Activated CD4-positive, CD25-positive, alpha-beta regulatory T cell treated with anti-CD3 and anti-CD28 coated beads, Interleukin-2, amount 50 U/mL, for 16 hours (primary cell): ENCODE results near the gene CYP2S1.
"Not testable (repeated sequence)": the region's sequence is repeated elsewhere in the genome, so short reads cannot be mapped to it uniquely, and the experiment has no call there.

Experiments used
- DNase-seq: peaks from one replicate; pipeline ENCODE4 v3.0.0-alpha.2; 2020; ENCODE audit warnings: low read depth, low spot score

CYP2S1 gene, protein sequence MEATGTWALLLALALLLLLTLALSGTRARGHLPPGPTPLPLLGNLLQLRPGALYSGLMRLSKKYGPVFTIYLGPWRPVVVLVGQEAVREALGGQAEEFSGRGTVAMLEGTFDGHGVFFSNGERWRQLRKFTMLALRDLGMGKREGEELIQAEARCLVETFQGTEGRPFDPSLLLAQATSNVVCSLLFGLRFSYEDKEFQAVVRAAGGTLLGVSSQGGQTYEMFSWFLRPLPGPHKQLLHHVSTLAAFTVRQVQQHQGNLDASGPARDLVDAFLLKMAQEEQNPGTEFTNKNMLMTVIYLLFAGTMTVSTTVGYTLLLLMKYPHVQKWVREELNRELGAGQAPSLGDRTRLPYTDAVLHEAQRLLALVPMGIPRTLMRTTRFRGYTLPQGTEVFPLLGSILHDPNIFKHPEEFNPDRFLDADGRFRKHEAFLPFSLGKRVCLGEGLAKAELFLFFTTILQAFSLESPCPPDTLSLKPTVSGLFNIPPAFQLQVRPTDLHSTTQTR

GRCh38 chr19:41192574-41193429 is at the start of gene CYP2S1:
CYP2S1 (plus strand) TSS chr19:41193219; CDS start chr19:41193265, 46 bp downstream.
- DNase-seq, result no peak

DNA sequence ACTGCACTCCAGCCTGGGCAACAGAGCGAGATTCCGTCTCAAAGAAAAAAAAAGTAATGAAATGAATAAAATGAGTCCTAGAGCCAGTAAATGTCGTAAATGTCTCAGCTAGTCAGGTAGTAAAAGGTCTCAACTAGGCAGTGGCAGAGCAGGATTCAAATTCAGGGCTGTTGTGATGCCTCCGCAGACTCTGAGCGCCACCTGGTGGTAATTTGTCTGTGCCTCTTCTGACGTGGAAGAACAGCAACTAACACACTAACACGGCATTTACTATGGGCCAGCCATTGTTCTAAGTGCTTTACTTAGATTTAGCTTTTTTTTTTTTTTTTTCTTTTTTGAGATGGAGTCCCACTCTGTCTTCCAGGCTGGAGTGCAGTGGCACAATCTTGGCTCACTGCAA is 48.6 kb upstream of the CYP2S1 start:
- peak; percentile 80 for DNase-seq

DNA sequence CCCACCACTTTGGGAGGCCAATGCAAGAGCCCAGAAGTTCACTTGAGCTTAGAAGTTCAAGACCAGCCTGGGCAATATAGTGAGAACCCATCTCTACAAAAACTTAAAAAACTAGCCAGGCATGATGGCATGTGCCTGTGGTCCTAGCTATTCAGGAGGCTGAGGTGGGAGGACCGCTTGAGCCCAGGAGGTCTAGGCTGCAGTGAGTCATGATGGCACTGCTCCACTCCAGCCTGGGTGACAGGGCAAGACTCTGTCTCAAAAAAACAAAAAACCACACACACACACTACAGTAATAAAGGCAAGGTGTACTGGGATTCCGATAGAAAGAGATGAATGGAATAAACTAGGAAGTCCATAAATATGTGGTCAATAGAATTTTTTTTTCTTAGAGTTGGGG is 43.2 kb upstream of the CYP2S1 start:
- no peak for DNase-seq

GRCh38 chr19:41150986-41151385 is 42.0 kb upstream of the CYP2S1 start:
- DNase-seq, result not testable (repeated sequence)

GRCh38 chr19:41154060-41154459 is 39.0 kb upstream of the CYP2S1 start:
- no peak for DNase-seq

- no peak for DNase-seq
Observed at GRCh38 chr19:41156207-41156606, 36.8 kb upstream of the CYP2S1 start.

- DNase-seq, result no peak
Observed at GRCh38 chr19:41159881-41160280, 33.1 kb upstream of the CYP2S1 start.

- DNase-seq, result no peak
Observed at GRCh38 chr19:41161903-41162302, 31.1 kb upstream of the CYP2S1 start.

GRCh38 chr19:41166944-41167804 is 25.8 kb upstream of the CYP2S1 start:
- no peak for DNase-seq

GRCh38 chr19:41172297-41173164 is 20.5 kb upstream of the CYP2S1 start:
- no peak for DNase-seq

- no peak for DNase-seq
Observed at GRCh38 chr19:41174297-41174928, 18.6 kb upstream of the CYP2S1 start.

DNA sequence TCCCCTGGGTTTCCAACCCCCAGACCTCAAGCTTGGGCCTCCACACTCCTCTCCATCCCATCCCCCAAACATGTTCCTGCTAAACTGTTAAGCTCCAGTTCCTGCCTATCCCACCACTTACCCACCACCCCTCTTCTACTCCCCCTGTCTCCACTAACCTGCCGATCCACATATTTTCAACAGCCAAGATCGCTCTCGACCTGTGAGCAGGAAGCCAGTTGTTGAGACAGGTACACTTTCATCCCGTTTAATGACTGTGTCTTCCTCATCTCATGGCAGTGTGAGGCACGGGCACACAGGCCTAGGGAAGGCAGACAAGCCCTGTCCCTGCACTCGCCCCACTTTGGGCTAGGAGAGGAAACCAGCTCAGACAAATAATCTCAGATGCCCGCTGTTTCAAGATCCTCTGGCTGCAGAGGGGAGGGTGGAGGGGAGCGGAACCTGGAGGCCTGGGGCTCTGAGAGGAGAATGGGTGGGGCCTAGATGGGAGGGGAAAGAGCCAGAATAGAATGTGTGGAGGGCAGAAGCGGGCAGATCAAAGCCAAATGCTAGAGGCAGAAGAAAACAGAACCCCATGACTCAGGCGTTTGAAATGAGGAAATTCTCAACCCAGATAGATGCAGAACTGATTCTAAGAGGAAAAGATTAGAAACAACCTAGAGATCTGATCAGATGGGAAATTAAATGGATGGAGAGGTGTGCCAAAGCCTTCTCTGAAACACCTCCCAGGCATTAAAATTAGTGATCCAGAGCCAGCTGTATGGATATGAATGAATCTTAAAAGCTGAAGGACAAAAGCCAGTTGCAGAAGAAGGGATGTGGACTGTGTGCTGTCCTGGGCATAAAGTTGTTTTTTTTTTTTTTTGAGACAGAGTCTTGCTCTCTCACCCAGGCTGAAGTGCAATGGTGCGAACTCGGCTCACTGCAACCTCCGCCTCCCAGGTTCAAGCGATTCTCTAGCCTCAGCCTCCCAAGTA is 16.9 kb upstream of the CYP2S1 start:
- no peak for DNase-seq

- DNase-seq, result not testable (repeated sequence)
Observed at GRCh38 chr19:41180173-41180572, 12.8 kb upstream of the CYP2S1 start.

- no peak for DNase-seq
Observed at GRCh38 chr19:41186971-41187883, 5.8 kb upstream of the CYP2S1 start.

DNA sequence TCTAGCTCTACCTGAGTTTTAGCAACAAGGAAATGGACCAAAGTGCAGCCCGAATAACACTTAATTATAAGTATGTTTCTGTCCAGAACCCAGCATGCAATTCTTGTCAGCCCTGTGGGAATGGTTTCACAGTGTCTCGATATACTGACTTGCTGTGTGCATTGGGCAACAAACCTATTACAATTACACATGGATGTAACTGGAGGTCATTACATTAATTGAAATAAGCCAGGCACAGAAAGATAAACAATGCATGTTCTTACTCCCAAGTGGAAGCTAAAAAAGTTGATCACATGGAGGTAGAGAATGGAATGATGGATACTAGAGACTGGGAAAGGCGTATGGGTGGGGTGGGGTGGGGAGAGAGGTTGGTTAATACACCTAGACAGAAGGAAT is 5.1 kb upstream of the CYP2S1 start:
- no peak for DNase-seq

GRCh38 chr19:41189425-41190065 is 3.5 kb upstream of the CYP2S1 start:
- DNase-seq, result no peak

GRCh38 chr19:41193430-41194156 is 574 bp downstream of the CYP2S1 start:
- DNase-seq, result no peak
